HEK293 (cell line): ENCODE results near the gene MUC2.

ENCODE experiments used
- MYNN ChIP-seq: fragments of 450-650 bp; formaldehyde crosslinking; IDR thresholded peaks from 2 replicates; pipeline ENCODE4 v1.5.1; 2016; ENCODE audit warnings: missing biosample characterization, missing genetic modification characterization, borderline replicate concordance
- YY1 ChIP-seq: fragments of 450-650 bp; formaldehyde crosslinking; IDR thresholded peaks from 2 replicates; pipeline ENCODE4 v1.5.1; 2018; ENCODE audit warnings: missing biosample characterization, missing genetic modification characterization
- ZNF157 ChIP-seq: fragments of 450-650 bp; formaldehyde crosslinking; IDR thresholded peaks from 2 replicates; pipeline ENCODE4 v1.5.1; 2016; ENCODE audit warnings: missing biosample characterization, missing genetic modification characterization
- ZNF670 ChIP-seq: fragments of 450-650 bp; formaldehyde crosslinking; IDR thresholded peaks from 2 replicates; pipeline ENCODE4 v1.5.1; 2016; ENCODE audit warnings: missing biosample characterization, missing genetic modification characterization, low read depth
- ZNF768 ChIP-seq: fragments of 450-650 bp; formaldehyde crosslinking; IDR thresholded peaks from 2 replicates; pipeline ENCODE4 v1.5.1; 2018; ENCODE audit warnings: missing biosample characterization, mild to moderate bottlenecking, missing genetic modification characterization
- TF ChIP-seq, protein P1 (sequence below): fragments of 450-650 bp; formaldehyde crosslinking; IDR thresholded peaks from 2 replicates; pipeline ENCODE4 v1.5.1; 2016; ENCODE audit warnings: missing biosample characterization, missing genetic modification characterization
- TF ChIP-seq, protein P2 (sequence below): fragments of 450-650 bp; formaldehyde crosslinking; IDR thresholded peaks from 2 replicates; pipeline ENCODE4 v1.5.1; 2017; ENCODE audit warnings: missing biosample characterization, mild to moderate bottlenecking, missing genetic modification characterization, moderate library complexity

DNA sequence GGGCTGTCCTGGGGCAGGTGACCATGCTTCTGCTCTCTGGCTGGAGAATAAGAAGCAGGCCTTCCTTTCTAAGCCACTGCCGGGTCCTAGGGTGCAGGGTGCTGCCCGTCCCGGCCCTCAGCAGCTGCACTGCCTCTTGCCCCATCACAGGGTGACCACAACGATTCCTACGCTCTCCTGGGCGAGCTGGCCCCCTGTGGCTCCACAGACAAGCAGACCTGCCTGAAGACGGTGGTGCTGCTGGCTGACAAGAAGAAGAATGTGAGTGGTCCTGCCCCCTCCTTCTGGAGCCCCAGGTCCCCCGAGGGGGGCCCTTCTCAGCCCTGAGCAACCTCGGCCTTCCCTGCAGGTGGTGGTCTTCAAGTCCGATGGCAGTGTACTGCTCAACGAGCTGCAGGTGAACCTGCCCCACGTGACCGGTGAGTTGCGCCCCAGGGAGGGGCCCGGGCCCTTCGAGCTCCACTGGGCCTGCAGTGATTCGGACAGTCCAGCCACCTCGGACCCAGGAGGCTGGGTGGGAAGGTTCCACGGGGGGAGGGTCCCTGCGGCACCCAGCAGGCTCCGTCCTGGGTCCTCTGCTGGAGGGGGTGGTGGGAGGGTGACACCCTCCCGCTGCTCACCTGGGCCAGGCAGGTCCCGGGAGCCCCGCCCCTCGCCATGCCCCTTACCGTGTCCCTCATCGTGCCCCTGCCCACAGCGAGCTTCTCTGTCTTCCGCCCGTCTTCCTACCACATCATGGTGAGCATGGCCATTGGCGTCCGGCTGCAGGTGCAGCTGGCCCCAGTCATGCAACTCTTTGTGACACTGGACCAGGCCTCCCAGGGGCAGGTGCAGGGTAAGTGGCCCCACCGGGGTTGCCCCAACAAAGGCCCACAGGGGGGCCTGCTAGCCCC lies 8.3 kb downstream of the MUC2 start:
- TF ChIP-seq ZNF670 (tag by site-specific recombination) (no peak), MYNN (tag by site-specific recombination) (no peak), ZNF157 (tag by site-specific recombination) (no peak), YY1 (tag by site-specific recombination) (no peak), ZNF768 (tag by site-specific recombination) (no peak)
- TF ChIP-seq, protein P1, sequence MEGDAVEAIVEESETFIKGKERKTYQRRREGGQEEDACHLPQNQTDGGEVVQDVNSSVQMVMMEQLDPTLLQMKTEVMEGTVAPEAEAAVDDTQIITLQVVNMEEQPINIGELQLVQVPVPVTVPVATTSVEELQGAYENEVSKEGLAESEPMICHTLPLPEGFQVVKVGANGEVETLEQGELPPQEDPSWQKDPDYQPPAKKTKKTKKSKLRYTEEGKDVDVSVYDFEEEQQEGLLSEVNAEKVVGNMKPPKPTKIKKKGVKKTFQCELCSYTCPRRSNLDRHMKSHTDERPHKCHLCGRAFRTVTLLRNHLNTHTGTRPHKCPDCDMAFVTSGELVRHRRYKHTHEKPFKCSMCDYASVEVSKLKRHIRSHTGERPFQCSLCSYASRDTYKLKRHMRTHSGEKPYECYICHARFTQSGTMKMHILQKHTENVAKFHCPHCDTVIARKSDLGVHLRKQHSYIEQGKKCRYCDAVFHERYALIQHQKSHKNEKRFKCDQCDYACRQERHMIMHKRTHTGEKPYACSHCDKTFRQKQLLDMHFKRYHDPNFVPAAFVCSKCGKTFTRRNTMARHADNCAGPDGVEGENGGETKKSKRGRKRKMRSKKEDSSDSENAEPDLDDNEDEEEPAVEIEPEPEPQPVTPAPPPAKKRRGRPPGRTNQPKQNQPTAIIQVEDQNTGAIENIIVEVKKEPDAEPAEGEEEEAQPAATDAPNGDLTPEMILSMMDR (tag by site-specific recombination): no peak
- TF ChIP-seq, protein P2, sequence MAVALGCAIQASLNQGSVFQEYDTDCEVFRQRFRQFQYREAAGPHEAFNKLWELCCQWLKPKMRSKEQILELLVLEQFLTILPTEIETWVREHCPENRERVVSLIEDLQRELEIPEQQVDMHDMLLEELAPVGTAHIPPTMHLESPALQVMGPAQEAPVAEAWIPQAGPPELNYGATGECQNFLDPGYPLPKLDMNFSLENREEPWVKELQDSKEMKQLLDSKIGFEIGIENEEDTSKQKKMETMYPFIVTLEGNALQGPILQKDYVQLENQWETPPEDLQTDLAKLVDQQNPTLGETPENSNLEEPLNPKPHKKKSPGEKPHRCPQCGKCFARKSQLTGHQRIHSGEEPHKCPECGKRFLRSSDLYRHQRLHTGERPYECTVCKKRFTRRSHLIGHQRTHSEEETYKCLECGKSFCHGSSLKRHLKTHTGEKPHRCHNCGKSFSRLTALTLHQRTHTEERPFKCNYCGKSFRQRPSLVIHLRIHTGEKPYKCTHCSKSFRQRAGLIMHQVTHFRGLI (tag by site-specific recombination): no peak
